Lower leg skin (tissue), 4 donors: ENCODE measurements around the gene ELF4. TPM values are rescaled to one million over a fixed set of nuclear protein-coding genes. Genes with fewer than 3 reads are reported as not detected.

Experiments
- DNase-seq, 2 donors: peaks; one replicate each; pipeline ENCODE4 v3.0.0-alpha.2; 2019; ENCODE audit warnings: low spot score in 2 of 2
- H3K4me3 ChIP-seq: fragments of 200-600 bp; sonication (generic); 2 replicates; pipeline ENCODE4 v1.5.1; 2017; ENCODE audit warnings: mild to moderate bottlenecking, low read depth; ENCODE audit not compliant: poor library complexity, severe bottlenecking
- CTCF ChIP-seq, 3 donors: fragments of 450-650 bp; IDR thresholded peaks; one replicate each; pipeline ENCODE4 v1.5.1; 2016; ENCODE audit warnings: antibody characterized with exemption in 3 of 3, mild to moderate bottlenecking in 3 of 3, moderate library complexity in 2 of 3
- POLR2A ChIP-seq, 2 donors: fragments of 450-650 bp; IDR thresholded peaks; one replicate each; pipeline ENCODE4 v1.6.1; 2016 to 2017; ENCODE audit warnings: antibody characterized with exemption in 2 of 2, mild to moderate bottlenecking in 1 of 2, moderate library complexity in 1 of 2
- whole genome bisulfite sequencing, 2 donors: methylation state at CpG; one replicate each; pipeline ENCODE4 v1.1.5; 2018; 5-methylcytosine and 5-hydroxymethylcytosine counted together
- intact Hi-C: fragments of 100-400 bp; cut with DNase I; formaldehyde crosslinking; loops from one replicate; pipeline ENCODE4 v1.15.0; 2023; ENCODE audit warnings: low total_unique reads
- total RNA-seq, 4 donors: library from RNA; depleted of rRNA; stranded (reverse); fragments of >200 nt; gene quantifications; one replicate each; pipeline ENCODE4 v1.1.0, GENCODE V29; 2016

Gene ELF4
- total RNA-seq, 4 donors from 2014 or later: 10.8 to 19.1 (median 16.4) TPM

DNA sequence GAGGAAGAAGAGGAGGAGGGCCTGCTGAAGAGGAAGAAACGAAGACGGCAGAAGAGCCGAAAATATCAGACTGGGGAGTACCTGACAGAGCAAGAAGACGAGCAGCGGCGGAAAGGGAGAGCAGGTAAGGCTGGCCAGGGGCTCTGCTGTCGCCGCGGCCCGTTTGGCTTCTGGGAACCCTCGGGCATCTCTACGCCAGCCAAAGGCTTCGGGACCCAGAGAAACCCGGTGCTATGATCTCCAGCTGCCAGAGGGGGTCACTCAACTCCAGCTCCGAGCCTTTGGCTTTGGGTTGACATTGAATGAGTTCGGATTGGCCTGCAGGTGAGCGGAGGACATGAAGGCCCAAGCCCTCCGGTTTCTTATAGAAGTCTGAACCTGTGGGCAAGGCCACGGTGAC is 85.0 kb downstream of the ELF4 start:
- TF ChIP-seq POLR2A (IDR thresholded peaks at IDR 0.05) (no peak), CTCF (IDR thresholded peaks at IDR 0.05) (no peak)
- DNase-seq: no peak
- H3K4me3 ChIP-seq: no peak overlapping the region
- intact Hi-C loops: loop anchor here (5.0 kb wide), 1 partner anchor 98 kb away; no protein-coding TSS in a partner anchor
- WGBS, 2 donors: 79 to 88% methylated on average over 14 to 19 of the region's 19 CpGs

DNA sequence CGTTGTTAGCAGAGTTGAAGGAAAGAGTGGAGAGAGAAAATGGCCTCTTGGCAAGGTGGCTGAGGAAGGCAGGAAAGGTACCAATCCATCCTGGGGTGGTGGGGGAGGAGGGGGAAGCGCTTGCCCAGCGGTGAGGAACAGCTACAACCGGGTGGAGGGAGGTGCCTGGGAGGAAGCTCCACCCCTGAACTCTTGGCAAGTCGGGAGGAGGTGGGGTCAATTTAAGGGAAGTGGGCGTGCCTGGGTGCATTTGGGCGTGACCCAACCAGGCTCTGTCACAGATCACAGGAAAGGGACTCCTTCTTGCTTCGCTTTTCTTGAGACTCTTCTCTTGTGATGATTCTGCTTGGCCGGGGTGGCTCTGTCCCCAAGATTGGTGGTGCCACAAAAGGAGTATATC is 86.2 kb downstream of the ELF4 start:
- TF ChIP-seq POLR2A (IDR thresholded peaks at IDR 0.05): no peak
- no peak for TF ChIP-seq CTCF (IDR thresholded peaks at IDR 0.05)
- H3K4me3 ChIP-seq: no peak overlapping the region
- DNase-seq: peak; percentile 75 to 95
- intact Hi-C loops: no loop called here
- WGBS, 2 donors: 12 to 34% methylated on average over 9 of the region's 9 CpGs

DNA sequence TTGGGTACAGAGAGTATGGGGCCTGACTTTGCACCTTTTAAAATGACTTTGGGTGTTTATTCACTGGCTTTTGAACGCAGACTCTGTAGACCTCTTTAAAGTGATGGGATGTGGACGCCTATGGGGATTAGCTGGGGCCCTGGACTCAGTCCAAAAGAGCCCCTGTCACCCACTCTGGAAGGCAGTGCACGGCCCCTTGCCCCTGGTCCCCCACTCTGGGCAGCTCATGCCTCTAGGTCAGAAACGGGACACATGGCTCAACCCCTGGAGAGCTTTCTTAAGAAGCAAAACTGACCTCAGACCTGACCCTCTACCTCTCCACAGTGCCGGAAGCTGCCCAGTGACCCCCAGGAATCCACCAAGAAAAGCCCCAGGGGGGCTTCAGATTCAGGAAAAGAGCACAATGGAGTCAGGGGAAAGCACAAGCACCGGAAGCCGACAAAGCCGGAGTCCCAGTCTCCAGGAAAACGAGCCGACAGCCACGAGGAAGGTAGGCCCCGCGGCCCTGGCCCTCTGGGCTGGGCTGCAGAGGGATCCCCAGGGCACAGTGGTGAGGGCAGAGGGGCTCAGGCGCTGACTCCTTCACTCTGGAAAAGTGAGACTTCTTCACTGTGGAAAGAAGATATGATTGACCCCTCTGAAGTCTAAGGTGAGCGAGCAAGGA is 89.5 kb downstream of the ELF4 start:
- no peak overlapping the region for H3K4me3 ChIP-seq
- WGBS, 2 donors: 83 to 86% methylated on average over 15 of the region's 15 CpGs
- intact Hi-C loops: no loop called here
- DNase-seq: no peak
- no peak for TF ChIP-seq POLR2A (IDR thresholded peaks at IDR 0.05)
- TF ChIP-seq CTCF (IDR thresholded peaks at IDR 0.05): no peak

- TF ChIP-seq CTCF (IDR thresholded peaks at IDR 0.05): no peak
- no peak for TF ChIP-seq POLR2A (IDR thresholded peaks at IDR 0.05)
- DNase-seq: no peak
- WGBS, 2 donors: 78 to 91% methylated on average over 1 of the region's 1 CpG
- H3K4me3 ChIP-seq: no peak overlapping the region
- intact Hi-C loops: no loop called here
These were observed 92.2 kb downstream of the ELF4 start for GRCh38 chrX:130018143-130018542.

- 87 to 93% methylated on average over 3 to 15 of the region's 15 CpGs for WGBS, 2 donors
- H3K4me3 ChIP-seq: no peak overlapping the region
- intact Hi-C loops: no loop called here
- DNase-seq: no peak
- TF ChIP-seq CTCF (IDR thresholded peaks at IDR 0.05) (no peak), POLR2A (IDR thresholded peaks at IDR 0.05) (no peak)
These were observed 95.1 kb downstream of the ELF4 start for GRCh38 chrX:130015181-130015580.

Other genes starting within 250 kb of the ELF4 start
- 10 to 100 TPM; 10.5 to 12.6 (median 11.1) TPM for gene UTP14A, start 204.3 kb downstream of the ELF4 start, total RNA-seq
- gene BCORL1, start 127.9 kb downstream of the ELF4 start, total RNA-seq: 10 to 100 TPM in 1 of 4 donors, 1 to 10 TPM in 3; 4.3 to 10.0 (median 7.9) TPM
- gene AIFM1, start 55.3 kb upstream of the ELF4 start, total RNA-seq: 10 to 100 TPM in 2 of 4 donors, 1 to 10 TPM in 2; 7.6 to 15.0 (median 10.4) TPM
- under 1 TPM in 1 of 4 donors, not detected in 3; 0.65 TPM for gene RAB33A, start 61.5 kb upstream of the ELF4 start, total RNA-seq
- gene ZNF280C, start 158.4 kb upstream of the ELF4 start, total RNA-seq: 1 to 10 TPM; 2.9 to 3.8 (median 3.6) TPM
- gene SLC25A14, start 229.4 kb upstream of the ELF4 start, total RNA-seq: 10 to 100 TPM in 1 of 4 donors, 1 to 10 TPM in 3; 4.0 to 14.9 (median 8.9) TPM